SK-N-MC (cell line): ENCODE results near the gene BRICD5.

Experiments
- DNase-seq: peaks from one replicate; pipeline ENCODE4 v3.0.0-alpha.2; 2011; ENCODE audit warnings: low read depth, low spot score
- H3K27ac ChIP-seq: fragments of 200-600 bp; sonication (generic); 2 replicates; pipeline ENCODE4 v1.5.1; 2016; ENCODE audit warnings: mixed run types
- H3K36me3 ChIP-seq: fragments of 200-600 bp; sonication (generic); 2 replicates; pipeline ENCODE4 v1.6.1; 2017; ENCODE audit warnings: antibody characterized with exemption, low read length, mixed read lengths; ENCODE audit not compliant: insufficient read depth
- H3K4me3 ChIP-seq: fragments of 200-600 bp; sonication (generic); 2 replicates; pipeline ENCODE4 v1.5.1; 2016
- H3K9ac ChIP-seq: fragments of 200-600 bp; sonication (generic); 2 replicates; pipeline ENCODE4 v1.8.0; 2017; ENCODE audit warnings: mixed run types, mixed read lengths; ENCODE audit not compliant: insufficient read length
- H3K9me3 ChIP-seq: fragments of 200-600 bp; sonication (generic); 2 replicates; pipeline ENCODE4 v1.6.1; 2017; ENCODE audit warnings: low read depth, mild to moderate bottlenecking, antibody characterized with exemption, low read length, moderate library complexity, mixed read lengths
- EZH2 ChIP-seq: fragments of 200-600 bp; sonication (generic); IDR thresholded peaks from one replicate; pipeline ENCODE4 v1.6.1; 2017; ENCODE audit warnings: antibody characterized with exemption
- FOXP2 ChIP-seq: optimal IDR thresholded peaks from 2 replicates; pipeline ENCODE3; 2011; ENCODE audit warnings: mild to moderate bottlenecking, moderate library complexity; ENCODE audit not compliant: insufficient read depth; ENCODE audit errors: extremely low read length, control extremely low read depth
- POLR2AphosphoS5 ChIP-seq: IDR thresholded peaks from 2 replicates; pipeline ENCODE4 v1.6.1; 2012; ENCODE audit warnings: mild to moderate bottlenecking, low read depth, low read length, borderline replicate concordance

BRICD5 gene

GRCh38 chr16:2179576-2179975 is 31.1 kb downstream of the BRICD5 start:
- DNase-seq = no peak
- no peak overlapping the region for H3K9ac ChIP-seq
- H3K9me3 ChIP-seq = no peaks in the 10 kb centered on the region
- TF ChIP-seq EZH2 = no peak
- TF ChIP-seq POLR2AphosphoS5 = no peak
- no peak for TF ChIP-seq FOXP2
- no peak overlapping the region for H3K4me3 ChIP-seq
- H3K36me3 ChIP-seq = peaks cover 9% of the 10 kb centered on the region; the same call in 1 of the 2 replicates
- no peak overlapping the region for H3K27ac ChIP-seq

GRCh38 chr16:2179107-2179501 is 31.6 kb downstream of the BRICD5 start:
- no peak overlapping the region for H3K27ac ChIP-seq
- no peak overlapping the region for H3K4me3 ChIP-seq
- no peaks in the 10 kb centered on the region for H3K9me3 ChIP-seq
- no peak overlapping the region for H3K9ac ChIP-seq
- peaks cover 13% of the 10 kb centered on the region; the same call in 1 of the 2 replicates for H3K36me3 ChIP-seq
- TF ChIP-seq POLR2AphosphoS5 (no peak), FOXP2 (no peak), EZH2 (no peak)
- no peak for DNase-seq

GRCh38 chr16:2178321-2179106 is 32.1 kb downstream of the BRICD5 start:
- DNase-seq = no peak
- H3K36me3 ChIP-seq = peaks cover 13% of the 10 kb centered on the region; the same call in 1 of the 2 replicates
- no peak for TF ChIP-seq EZH2
- TF ChIP-seq FOXP2 = no peak
- no peak for TF ChIP-seq POLR2AphosphoS5
- no peak overlapping the region for H3K27ac ChIP-seq
- H3K9ac ChIP-seq = no peak overlapping the region
- H3K4me3 ChIP-seq = no peak overlapping the region
- no peaks in the 10 kb centered on the region for H3K9me3 ChIP-seq

GRCh38 chr16:2177561-2177960 is 33.1 kb downstream of the BRICD5 start:
- Histone ChIP-seq H3K4me3 (no peak overlapping the region), H3K36me3 (peaks cover 13% of the 10 kb centered on the region; the same call in 1 of the 2 replicates), H3K27ac (no peak overlapping the region), H3K9ac (no peak overlapping the region), H3K9me3 (no peaks in the 10 kb centered on the region)
- no peak for TF ChIP-seq POLR2AphosphoS5
- no peak for TF ChIP-seq FOXP2
- TF ChIP-seq EZH2 = no peak
- DNase-seq = no peak

GRCh38 chr16:2177101-2177500 is 33.6 kb downstream of the BRICD5 start:
- H3K4me3 ChIP-seq = no peak overlapping the region
- H3K36me3 ChIP-seq = peaks cover 13% of the 10 kb centered on the region; the same call in 1 of the 2 replicates

DNA sequence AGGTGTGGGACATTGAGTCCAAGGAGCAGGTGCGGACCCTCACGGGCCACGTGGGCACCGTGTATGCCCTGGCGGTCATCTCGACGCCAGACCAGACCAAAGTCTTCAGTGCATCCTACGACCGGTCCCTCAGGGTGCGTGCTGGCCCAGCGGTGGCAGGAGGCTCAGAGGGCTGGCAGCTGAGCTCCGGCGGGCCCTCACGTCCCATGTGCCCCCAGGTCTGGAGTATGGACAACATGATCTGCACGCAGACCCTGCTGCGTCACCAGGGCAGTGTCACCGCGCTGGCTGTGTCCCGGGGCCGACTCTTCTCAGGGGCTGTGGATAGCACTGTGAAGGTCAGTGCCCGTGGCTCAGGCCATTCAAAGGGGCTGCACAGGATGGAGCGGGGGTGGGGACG is 34.6 kb downstream of the BRICD5 start:
- no peak for TF ChIP-seq EZH2
- TF ChIP-seq FOXP2 = no peak
- no peak for TF ChIP-seq POLR2AphosphoS5
- no peaks in the 10 kb centered on the region for H3K9me3 ChIP-seq
- no peak overlapping the region for H3K4me3 ChIP-seq

More at GRCh38 chr16:2177101-2177500, 33.6 kb downstream of the BRICD5 start:
- Histone ChIP-seq H3K9ac (no peak overlapping the region), H3K27ac (no peak overlapping the region), H3K9me3 (no peaks in the 10 kb centered on the region)
- DNase-seq = no peak
- TF ChIP-seq POLR2AphosphoS5 (no peak), FOXP2 (no peak), EZH2 (no peak)

GRCh38 chr16:2175454-2175853 is 35.2 kb downstream of the BRICD5 start:
- no peak for DNase-seq
- Histone ChIP-seq H3K27ac (no peak overlapping the region), H3K4me3 (no peak overlapping the region), H3K9ac (no peak overlapping the region), H3K9me3 (no peaks in the 10 kb centered on the region), H3K36me3 (peaks cover 13% of the 10 kb centered on the region; the same call in 1 of the 2 replicates)
- TF ChIP-seq FOXP2 = no peak
- no peak for TF ChIP-seq EZH2
- TF ChIP-seq POLR2AphosphoS5 = no peak

More for the DNA sequence above, 34.6 kb downstream of the BRICD5 start:
- Histone ChIP-seq H3K36me3 (peaks cover 13% of the 10 kb centered on the region; the same call in 1 of the 2 replicates), H3K27ac (no peak overlapping the region), H3K9ac (no peak overlapping the region)
- DNase-seq = no peak

GRCh38 chr16:2174396-2175131 is 36.1 kb downstream of the BRICD5 start:
- TF ChIP-seq EZH2 = no peak
- TF ChIP-seq POLR2AphosphoS5 = no peak

More at GRCh38 chr16:2174396-2175131, 36.1 kb downstream of the BRICD5 start:
- Histone ChIP-seq H3K9me3 (no peaks in the 10 kb centered on the region), H3K4me3 (no peak overlapping the region), H3K9ac (no peak overlapping the region), H3K27ac (no peak overlapping the region), H3K36me3 (peaks cover 13% of the 10 kb centered on the region; the same call in 1 of the 2 replicates)
- no peak for DNase-seq
